GM12878 (cell line): ENCODE data around the gene MB21D2. TPM values are rescaled to one million over a fixed set of nuclear protein-coding genes. Genes with fewer than 3 reads are reported as not detected.

Experiments
- ATAC-seq: fragments of 200-7000 bp; cut with Tn5 transposase; 3 replicates; pipeline ENCODE4 v1.9.1; 2020; ENCODE audit warnings: mild to moderate bottlenecking, moderate library complexity
- BruUV-seq: library from RNA; stranded (reverse); fragments of 400-500 nt; replicated peaks from 2 replicates; lab custom pipeline; 2021; lab: Mats Ljungman, UMichigan
- CTCF ChIA-PET: fragments of 300-600 bp; sonication (Branson Sonifier 250); formaldehyde crosslinking; extraction: SDS; loops from one replicate; lab custom pipeline; 2021; ENCODE audit warnings: inconsistent platforms; lab: Yijun Ruan, JAX
- POLR2A ChIA-PET: fragments of 350-600 bp; formaldehyde crosslinking; extraction: SDS; loops from one replicate; lab custom pipeline; 2021; ENCODE audit warnings: inconsistent platforms; lab: Charles Lee
- RAD21 ChIA-PET: fragments of 300-600 bp; sonication (Branson Sonifier 250); formaldehyde crosslinking; loops from one replicate; lab custom pipeline; 2023; ENCODE audit warnings: antibody characterized with exemption; ENCODE audit not compliant: unreplicated experiment; lab: Charles Lee
- SMC1A ChIA-PET: fragments of 300-600 bp; sonication (Branson Sonifier 250); formaldehyde crosslinking; loops from one replicate; lab custom pipeline; 2023; ENCODE audit not compliant: unreplicated experiment, uncharacterized antibody; lab: Charles Lee
- DNase-seq: peaks from one replicate; pipeline ENCODE4 v3.0.0-alpha.2; 2011; ENCODE audit warnings: low read depth, low spot score
- FAIRE-seq: peaks from 3 replicates; lab custom pipeline; 2011; peaks lifted over from hg19 to GRCh38; lab: Jason Lieb, UNC
- H2AFZ ChIP-seq: 2 replicates; pipeline ENCODE4 v1.6.0; 2011; ENCODE audit warnings: low read depth, low read length, control low read depth; ENCODE audit not compliant: control insufficient read depth
- H3K27ac ChIP-seq: 2 replicates; pipeline ENCODE4 v1.5.1; 2011; ENCODE audit warnings: control low read depth; ENCODE audit not compliant: control insufficient read depth, insufficient read depth
- H3K27me3 ChIP-seq, 2 experiments: replicated peaks in 1 of 2; 2 replicates each; pipeline versions ENCODE4 v1.6.0 to v1.6.1; 2011; ENCODE audit warnings: low read length in 1 of 2; ENCODE audit not compliant: control insufficient read depth in 2 of 2, insufficient read depth in 2 of 2
- H3K36me3 ChIP-seq, 2 experiments: 2 replicates each; pipeline ENCODE4 v1.5.1; 2011; ENCODE audit warnings: low read length in 1 of 2; ENCODE audit not compliant: control insufficient read depth in 2 of 2, insufficient read depth in 2 of 2
- H3K4me1 ChIP-seq: 2 replicates; pipeline ENCODE4 v1.6.1; 2011; ENCODE audit warnings: mild to moderate bottlenecking, low read length, moderate library complexity, mixed read lengths; ENCODE audit not compliant: control insufficient read depth, insufficient read depth
- H3K4me2 ChIP-seq: 2 replicates; pipeline ENCODE4 v1.6.0; 2011; ENCODE audit warnings: control low read depth; ENCODE audit not compliant: control insufficient read depth, insufficient read depth
- H3K4me3 ChIP-seq: fragments of 200-600 bp; sonication (generic); 2 replicates; pipeline ENCODE4 v1.5.1; 2016
- H3K79me2 ChIP-seq: 2 replicates; pipeline ENCODE4 v1.6.0; 2011; ENCODE audit warnings: low read length; ENCODE audit not compliant: control insufficient read depth, insufficient read depth
- H3K9ac ChIP-seq: 2 replicates; pipeline ENCODE4 v1.8.0; 2011; ENCODE audit warnings: low read length, control low read depth, mixed read lengths; ENCODE audit not compliant: control insufficient read depth, insufficient read depth
- H3K9me3 ChIP-seq: replicated peaks from 3 replicates; pipeline ENCODE4 v1.5.1; 2011; ENCODE audit warnings: mild to moderate bottlenecking, low read length; ENCODE audit not compliant: control insufficient read depth, insufficient read depth
- H4K20me1 ChIP-seq: 2 replicates; pipeline ENCODE4 v1.6.0; 2011; ENCODE audit not compliant: control insufficient read depth, insufficient read depth
- ASH2L ChIP-seq: fragments of 300-600, 200-600 bp; sonication (generic); IDR thresholded peaks from 2 replicates; pipeline ENCODE4 v1.6.1; 2017; ENCODE audit warnings: low read depth, mild to moderate bottlenecking, borderline replicate concordance
- BMI1 ChIP-seq: fragments of 450-650 bp; IDR thresholded peaks from 2 replicates; pipeline ENCODE4 v1.6.1; 2016; ENCODE audit warnings: mild to moderate bottlenecking, moderate library complexity, borderline replicate concordance
- EP300 ChIP-seq, 2 experiments: fragments of 150-350 bp in 1 of 2; IDR thresholded peaks; 2 replicates each; pipeline ENCODE4 v1.6.1; 2011 to 2012; ENCODE audit warnings: low read depth in 2 of 2, low read length in 2 of 2, borderline replicate concordance in 1 of 2, improper control_type of control experiment in 1 of 2, inconsistent platforms in 1 of 2; ENCODE audit not compliant: control insufficient read depth in 1 of 2
- FOXK2 ChIP-seq: fragments of 450-650 bp; IDR thresholded peaks from 2 replicates; pipeline ENCODE4 v1.6.1; 2017; ENCODE audit warnings: mild to moderate bottlenecking, moderate library complexity
- IKZF2 ChIP-seq, 2 experiments: fragments of 450-650 bp; IDR thresholded peaks; 2 replicates each; pipeline ENCODE4 v1.6.1; 2017; ENCODE audit warnings: mild to moderate bottlenecking in 2 of 2, moderate library complexity in 2 of 2
- IRF5 ChIP-seq: fragments of 450-650 bp; IDR thresholded peaks from 2 replicates; pipeline ENCODE4 v1.6.1; 2017; ENCODE audit warnings: borderline replicate concordance
- KDM1A ChIP-seq: fragments of 200-600 bp; sonication (generic); IDR thresholded peaks from 2 replicates; pipeline ENCODE4 v1.6.1; 2016; ENCODE audit warnings: borderline replicate concordance
- MLLT1 ChIP-seq: fragments of 450-650 bp; IDR thresholded peaks from 2 replicates; pipeline ENCODE4 v1.6.1; 2016; ENCODE audit warnings: mild to moderate bottlenecking
- PAX8 ChIP-seq: fragments of 450-650 bp; IDR thresholded peaks from 2 replicates; pipeline ENCODE4 v1.6.1; 2017; ENCODE audit warnings: mild to moderate bottlenecking, moderate library complexity
- REST ChIP-seq: IDR thresholded peaks from 2 replicates; pipeline ENCODE4 v1.6.1; 2012; ENCODE audit warnings: mild to moderate bottlenecking, low read depth, low read length
- SKIL ChIP-seq: fragments of 450-650 bp; IDR thresholded peaks from 2 replicates; pipeline ENCODE4 v1.6.1; 2017; ENCODE audit warnings: mild to moderate bottlenecking, low read depth, inconsistent platforms; ENCODE audit not compliant: poor library complexity, severe bottlenecking
- SUPT20H ChIP-seq: IDR thresholded peaks from 2 replicates; pipeline ENCODE4 v1.6.1; 2011; ENCODE audit warnings: low read depth, mild to moderate bottlenecking, low read length, moderate library complexity, borderline replicate concordance; ENCODE audit not compliant: control insufficient read depth
- ZBED1 ChIP-seq: IDR thresholded peaks from 2 replicates; pipeline ENCODE4 v1.6.1; 2016; ENCODE audit warnings: borderline replicate concordance
- ZNF217 ChIP-seq: fragments of 450-650 bp; IDR thresholded peaks from 2 replicates; pipeline ENCODE4 v1.6.1; 2017; ENCODE audit warnings: antibody characterized with exemption, mild to moderate bottlenecking
- WGBS: methylation state at CpG from one replicate; pipeline ENCODE4 v1.1.6; 2016; ENCODE audit warnings: low lambda C conversion rate; ENCODE audit not compliant: insufficient replicate concordance, insufficient coverage; ENCODE audit errors: missing lambda C conversion rate; 5-methylcytosine and 5-hydroxymethylcytosine counted together
- in situ Hi-C: fragments of 300-500 bp; cut with MboI; formaldehyde crosslinking; loops from 9 replicates; pipeline ENCODE4 v1.14.3; 2018; ENCODE audit warnings: mixed read lengths
- intact Hi-C: fragments of 100-400 bp; cut with micrococcal nuclease; formaldehyde crosslinking; loops from one replicate; pipeline ENCODE4 v1.14.2; 2022; ENCODE audit not compliant: unreplicated experiment
- polyA plus RNA-seq, 11 experiments: library from polyadenylated mRNA; depleted of rRNA in 4 of 11; unstranded in 6 of 11; stranded (reverse) in 5 of 11; fragments of >200 nt; fragmentation: Nextera tagmentation in 4 of 11; fragmentation: Illumina TruSeq in 1 of 11; extraction: Ambion mirVana in 4 of 11; extraction: Trizol in 1 of 11; gene quantifications; 1 replicate in 1 of 11; 2 replicates in 10 of 11; pipeline versions ENCODE4 v1.2.1 to v1.2.3, GENCODE V29; 2011 to 2016; ENCODE audit warnings: inconsistent platforms in 2 of 11, missing spikeins in 2 of 11, low read depth in 1 of 11
- total RNA-seq, 4 experiments: library from RNA; depleted of rRNA in 3 of 4; stranded (reverse); fragments of >200 nt in 3 of 4; fragmentation: Illumina TruSeq in 1 of 4; extraction: Trizol in 1 of 4; gene quantifications; 2 replicates each; pipeline versions ENCODE4 v1.2.1 to v1.2.3, GENCODE V29; 2013 to 2021

Gene MB21D2
- total and polyA plus RNA-seq, 10 of the 15 experiments (the other 5 are each of a cell fraction or from before 2014, with no cell fraction given): 7.9 to 21.2 (median 15.3) TPM

- CTCF ChIA-PET: interaction anchor here (0.8 to 1.8 kb wide), 12 partner anchors 10 to 334 kb away, joined by 3 to 7 read pairs (median 3); no protein-coding TSS in a partner anchor
- in situ Hi-C loops (loop anchor here (5.0 kb wide), 2 partner anchors 235 to 335 kb away; no protein-coding TSS in a partner anchor), intact Hi-C loops (no loop called here)
- no peaks in the 10 kb centered on the region for H4K20me1 ChIP-seq
- TF ChIP-seq IRF5: no peak
- TF ChIP-seq SUPT20H: no peak
- no peak for TF ChIP-seq PAX8
- no peak for TF ChIP-seq KDM1A
- TF ChIP-seq FOXK2: no peak
- no peak for TF ChIP-seq SKIL
- TF ChIP-seq ZBED1: no peak
- TF ChIP-seq REST: no peak
- TF ChIP-seq IKZF2 (IDR thresholded peaks at IDR 0.05): no peak
- TF ChIP-seq ZNF217: no peak
- TF ChIP-seq ASH2L: no peak
- TF ChIP-seq MLLT1: no peak
- TF ChIP-seq BMI1: no peak
- no peak for TF ChIP-seq EP300 (IDR thresholded peaks at IDR 0.05; ENCODE audit: borderline replicate concordance in 1 of 2, control insufficient read depth in 1 of 2, low read depth in 2 of 2, low read length in 2 of 2)
- no peak overlapping the region for H3K27ac ChIP-seq
- no peak for DNase-seq
- RAD21 ChIA-PET: interaction anchor here (1.1 to 1.2 kb wide), 3 partner anchors 113 to 191 kb away, joined by 3 to 4 read pairs (median 4); no protein-coding TSS in a partner anchor
- POLR2A ChIA-PET: interaction anchor here (0.8 kb wide), 1 partner anchor 11 kb away, joined by 3 read pairs; no protein-coding TSS in a partner anchor
- no peak for FAIRE-seq
- H3K36me3 ChIP-seq: peaks cover 0 to 8% of the 10 kb centered on the region in 2 experiments; a peak in 2 of 4 replicates
- H3K4me2 ChIP-seq: no peak overlapping the region
- no peaks in the 10 kb centered on the region; the same call in 1 of the 2 replicates for H3K79me2 ChIP-seq
- no peak overlapping the region for H3K4me3 ChIP-seq
- no TSS peak for BruUV-seq
- H3K9me3 ChIP-seq: no peaks in the 10 kb centered on the region
- SMC1A ChIA-PET: interaction anchor here (1.0 to 8.3 kb wide), 4 partner anchors 13 to 240 kb away, joined by 3 to 96 read pairs (median 3); no protein-coding TSS in a partner anchor
- WGBS: 78% methylated on average over 5 of the region's 5 CpGs
- H3K4me1 ChIP-seq: no peaks in the 10 kb centered on the region
- no peak overlapping the region for H2AFZ ChIP-seq
- no peak; the same call in 2 of the 3 replicates for ATAC-seq
- H3K9ac ChIP-seq: no peak overlapping the region
- H3K27me3 ChIP-seq: no peaks in the 10 kb centered on the region
These were observed 115.7 kb downstream of the MB21D2 start for GRCh38 chr3:192801985-192802384.
